GM18873 (cell line): ENCODE data around the gene OSBPL2.

Experiments used
- ATAC-seq: cut with Tn5 transposase; IDR thresholded peaks from one replicate; pipeline ENCODE4 v1.9.1; 2021; ENCODE audit warnings: mild to moderate bottlenecking, moderate library complexity, moderate number of reproducible peaks; ENCODE audit not compliant: unreplicated experiment, low FRiP score

Gene OSBPL2

GRCh38 chr20:62219992-62220665 lies 18.2 kb upstream of the OSBPL2 start, which contains the start of gene HRH3:
HRH3 (minus strand) TSS chr20:62220278; CDS start chr20:62219970, 308 bp downstream.
- ATAC-seq: no peak

DNA sequence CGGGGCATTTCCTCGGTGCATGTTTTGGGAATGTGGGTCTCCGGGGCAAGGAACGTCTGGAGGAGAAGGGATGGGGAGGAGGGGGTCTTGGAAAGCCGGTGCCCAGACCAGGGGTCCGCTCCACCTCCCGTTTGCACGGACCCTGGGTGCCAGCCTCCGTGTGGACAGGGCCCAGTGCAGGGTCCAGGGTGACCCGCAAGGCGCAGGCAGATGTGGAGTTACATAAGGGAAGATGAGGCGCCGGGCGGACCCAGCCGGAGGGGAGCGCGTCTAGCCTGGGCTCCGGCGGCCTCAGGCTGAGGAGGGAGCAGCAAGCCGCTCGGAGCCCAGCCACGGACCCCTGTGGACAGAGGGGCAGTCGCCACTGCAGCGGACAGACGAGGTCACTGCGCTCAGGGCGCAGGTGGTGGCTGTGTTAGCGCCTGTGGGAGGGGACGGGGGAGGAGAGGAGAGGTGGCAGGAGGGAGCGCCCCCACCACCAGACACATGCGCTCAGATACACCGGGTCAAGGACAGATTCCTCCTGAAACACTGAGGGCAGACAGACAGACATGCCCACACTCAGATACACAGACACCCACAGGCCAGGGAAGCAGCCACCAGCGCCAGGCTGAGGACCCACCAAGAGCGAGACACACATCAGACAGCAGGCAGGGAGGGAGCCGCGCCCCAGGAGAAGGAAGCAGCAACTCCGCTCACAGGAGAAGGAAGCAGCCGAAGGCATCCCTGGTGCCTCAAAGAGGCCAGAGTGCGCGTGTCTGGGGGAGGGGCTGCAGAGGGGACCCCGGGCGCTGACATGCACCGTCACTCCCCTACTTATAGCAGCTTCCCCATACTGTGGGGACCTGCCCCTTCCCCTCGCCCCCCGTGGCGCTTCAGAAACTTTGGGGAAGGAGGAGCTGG lies 17.4 kb upstream of the OSBPL2 start:
- ATAC-seq: no peak

GRCh38 chr20:62222266-62222850 lies 16.0 kb upstream of the OSBPL2 start:
- ATAC-seq: no peak

- ATAC-seq: no peak
These were observed 15.3 kb upstream of the OSBPL2 start for GRCh38 chr20:62222972-62223371.

GRCh38 chr20:62223571-62223970 lies 14.8 kb upstream of the OSBPL2 start:
- ATAC-seq: no peak

DNA sequence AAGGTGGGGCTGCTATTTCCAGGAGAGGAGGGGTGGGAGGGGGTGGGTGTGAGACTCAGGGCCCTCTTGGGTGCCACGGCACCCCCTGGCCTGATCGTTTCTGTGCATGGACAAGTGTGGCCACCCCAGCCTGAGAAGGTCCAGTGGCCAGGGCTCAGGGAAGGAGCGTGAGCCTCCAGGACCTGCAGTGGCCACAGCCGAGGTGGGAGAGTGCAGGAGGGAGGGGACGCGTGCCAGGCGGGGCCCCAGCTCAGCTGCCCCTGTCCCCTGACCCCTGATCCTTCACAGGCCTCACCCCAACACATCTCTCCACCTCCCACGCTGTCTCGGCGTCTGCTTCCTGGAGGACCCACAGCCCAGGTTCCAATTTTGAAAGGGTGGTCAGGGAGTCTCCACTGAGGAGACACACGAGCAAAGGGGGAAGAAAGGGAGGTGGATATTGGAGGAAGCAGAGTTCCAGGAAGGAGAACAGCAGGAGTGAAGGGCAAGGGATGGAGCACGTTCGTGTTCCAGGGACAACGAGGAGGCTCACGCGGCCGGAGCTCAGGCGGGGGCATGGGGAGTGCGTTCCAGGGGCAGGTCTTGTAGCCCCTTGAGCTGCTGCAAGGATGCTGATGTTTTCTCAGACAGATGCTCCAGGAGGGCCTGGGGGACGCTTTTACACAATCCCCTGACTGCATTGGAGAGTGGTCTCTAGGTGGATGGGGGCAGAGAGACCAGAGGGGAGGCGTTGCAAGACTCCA lies 14.0 kb upstream of the OSBPL2 start:
- no peak for ATAC-seq

GRCh38 chr20:62225026-62225425 lies 13.3 kb upstream of the OSBPL2 start:
- ATAC-seq: no peak

DNA sequence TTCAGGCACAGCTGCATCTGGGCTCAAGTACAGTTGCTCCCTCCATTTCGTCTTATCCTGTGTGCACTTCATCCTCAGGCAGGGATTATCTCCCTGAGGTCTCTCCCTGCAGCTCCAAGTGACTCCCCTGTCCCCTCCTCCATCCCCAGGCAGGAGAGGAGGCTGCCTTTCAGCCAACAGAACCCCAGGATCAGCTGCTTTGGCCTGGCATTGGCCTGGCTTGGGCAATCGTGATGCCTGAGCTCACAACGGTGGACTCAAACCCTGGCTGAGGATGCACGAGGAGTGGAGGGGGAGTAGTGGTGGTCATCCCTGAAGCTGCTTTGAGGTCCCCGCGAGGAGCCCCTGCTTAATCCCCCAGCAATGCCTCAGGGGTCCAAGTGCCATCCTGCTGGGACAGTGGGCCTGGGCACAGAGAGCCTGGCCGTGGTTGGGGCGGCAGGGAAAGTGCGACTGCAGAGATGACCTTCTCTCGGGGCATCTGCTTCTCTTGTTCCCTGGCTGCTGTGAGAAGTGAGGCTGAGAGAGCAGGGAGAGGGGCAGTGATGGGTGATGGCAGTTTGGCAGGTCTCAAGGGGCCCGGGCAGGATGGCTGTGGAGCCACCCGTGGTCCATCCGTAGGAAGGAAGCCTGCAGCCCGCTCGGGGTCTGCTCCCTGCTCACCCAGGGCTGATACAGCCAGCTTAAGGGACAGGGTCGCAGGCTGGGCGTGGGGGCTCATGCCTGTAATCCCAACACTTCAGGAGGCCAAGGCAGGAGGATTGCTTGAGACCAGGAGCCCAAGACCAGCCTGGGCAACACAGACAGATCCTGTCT lies 12.3 kb upstream of the OSBPL2 start:
- ATAC-seq: no peak

GRCh38 chr20:62226707-62227590 lies 11.4 kb upstream of the OSBPL2 start:
- ATAC-seq: no peak

GRCh38 chr20:62227591-62227976 lies 10.7 kb upstream of the OSBPL2 start:
- ATAC-seq: no peak

- ATAC-seq: no peak
These were observed 10.1 kb upstream of the OSBPL2 start for GRCh38 chr20:62227977-62228958.

DNA sequence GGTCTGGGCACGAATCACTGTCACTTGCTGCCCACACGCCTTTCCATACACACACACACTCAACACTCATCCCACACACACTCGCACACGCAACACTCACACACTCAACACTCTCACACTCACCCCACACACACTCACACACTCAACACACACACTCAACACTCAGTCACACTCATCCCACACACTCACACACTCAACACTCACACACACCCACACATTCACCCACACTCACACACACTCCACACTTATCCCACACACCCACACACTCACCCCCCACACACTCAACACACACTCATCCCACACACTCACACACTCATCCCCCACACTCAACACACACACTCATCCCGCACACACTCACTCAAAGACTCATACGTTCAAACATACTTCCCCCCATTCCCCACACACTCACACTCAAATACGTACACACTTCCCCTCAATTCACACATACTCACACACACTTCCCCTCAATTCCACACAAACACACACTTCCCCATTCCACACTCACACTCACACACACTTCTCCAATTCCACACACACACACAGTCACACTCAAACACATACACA lies 9.3 kb upstream of the OSBPL2 start:
- ATAC-seq: no peak

DNA sequence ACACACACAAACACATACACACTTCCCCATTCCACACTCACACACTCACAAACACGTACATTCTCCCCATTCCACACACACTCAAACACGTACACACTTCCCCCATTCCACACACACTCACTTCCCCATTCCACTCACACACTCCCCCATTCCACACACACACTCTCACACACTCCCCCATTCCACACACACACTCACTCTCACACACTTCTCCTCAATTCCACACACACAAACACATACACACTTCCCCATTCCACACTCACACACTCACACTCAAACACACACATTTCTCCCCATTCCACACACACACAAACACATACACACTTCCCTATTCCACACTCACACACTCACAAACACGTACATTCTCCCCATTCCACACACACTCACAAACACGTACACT lies 8.7 kb upstream of the OSBPL2 start:
- no peak for ATAC-seq

DNA sequence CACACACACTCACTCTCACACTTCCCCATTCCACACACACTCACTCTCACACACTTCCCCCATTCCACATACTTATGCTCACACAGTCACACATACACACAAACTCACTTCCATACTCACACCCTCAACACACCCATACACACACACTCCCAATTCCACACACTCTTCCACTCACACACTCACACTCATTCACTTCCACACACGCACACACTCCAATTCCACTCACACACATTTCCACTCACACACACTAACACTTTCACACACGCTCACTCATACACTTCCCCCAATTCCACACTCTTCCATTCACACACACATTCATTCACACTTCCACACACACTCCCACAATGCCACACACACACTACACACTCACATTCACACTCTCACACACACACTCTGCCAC lies 8.0 kb upstream of the OSBPL2 start:
- no peak for ATAC-seq

DNA sequence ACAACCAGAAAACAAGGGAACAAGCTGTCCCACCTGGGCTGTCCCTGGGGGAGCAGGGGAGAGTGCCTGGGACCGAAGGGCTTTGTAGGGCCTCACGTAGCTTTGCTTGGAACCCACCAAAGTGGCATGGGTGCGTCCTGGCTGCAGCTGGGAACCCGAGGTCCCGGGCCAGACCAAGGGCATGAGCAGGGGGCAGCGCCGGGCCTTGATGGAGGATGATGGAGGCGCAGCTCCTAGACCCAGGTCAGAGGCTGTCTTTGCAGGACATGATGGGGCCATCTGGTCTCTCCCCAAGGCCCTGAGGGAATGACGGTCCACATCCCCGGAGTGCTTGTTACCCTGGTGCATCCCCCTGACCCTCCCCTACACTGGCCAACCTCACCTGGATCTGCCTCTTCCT lies 7.6 kb upstream of the OSBPL2 start:
- no peak for ATAC-seq

DNA sequence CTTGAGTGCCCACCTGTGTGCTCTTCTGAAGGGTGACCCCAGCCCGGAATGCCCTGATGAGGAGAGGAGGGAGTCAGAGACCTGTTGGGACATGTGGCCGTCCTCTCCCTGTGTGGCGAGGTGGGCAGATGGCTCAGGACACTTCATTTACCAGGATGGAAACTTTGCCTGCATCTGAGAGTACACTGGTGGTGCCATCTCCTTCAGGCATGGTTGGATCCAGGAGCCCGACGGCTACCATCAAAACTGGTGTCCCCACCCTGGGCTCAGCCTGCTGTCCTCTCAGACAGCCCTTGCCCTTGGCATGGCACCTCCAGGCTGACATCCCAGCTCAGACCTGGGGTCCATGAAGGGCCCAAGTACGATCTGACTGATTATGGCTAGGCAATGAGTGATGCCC lies 7.0 kb upstream of the OSBPL2 start:
- ATAC-seq: no peak

- ATAC-seq: no peak
These were observed 6.1 kb upstream of the OSBPL2 start for GRCh38 chr20:62232194-62232593.
